Transverse colon (tissue), 4 donors: Measurements from ENCODE around the gene IFT80. TPM values are rescaled to one million over a fixed set of nuclear protein-coding genes. Genes with fewer than 3 reads are reported as not detected.

Experiments used
- DNase-seq: peaks from one replicate; pipeline ENCODE4 v3.0.0-alpha.2; 2019
- H3K27ac ChIP-seq, 4 donors: fragments of 200-600 bp; sonication (generic); 2 replicates each; pipeline ENCODE4 v1.5.1; 2016 to 2018; ENCODE audit warnings: inconsistent platforms in 4 of 4
- H3K27me3 ChIP-seq: fragments of 200-600 bp; sonication (generic); 2 replicates; pipeline ENCODE4 v1.5.1; 2017; ENCODE audit warnings: inconsistent platforms
- H3K36me3 ChIP-seq, 4 donors: fragments of 200-600 bp; sonication (generic); 2 replicates each; pipeline ENCODE4 v1.5.1; 2017 to 2019; ENCODE audit warnings: inconsistent platforms in 4 of 4
- H3K4me1 ChIP-seq, 4 donors: fragments of 200-600 bp; sonication (generic); 2 replicates each; pipeline ENCODE4 v1.5.1; 2017 to 2020; ENCODE audit warnings: inconsistent platforms in 4 of 4
- H3K4me3 ChIP-seq, 4 donors: fragments of 200-600 bp; sonication (generic); 1 replicate in 1 of 4; 2 replicates in 3 of 4; pipeline versions ENCODE4 v1.5.1 to v1.6.1; 2017 to 2019; ENCODE audit warnings: inconsistent platforms in 4 of 4
- H3K9me3 ChIP-seq, 2 donors: fragments of 200-600 bp; sonication (generic); 2 replicates each; pipeline ENCODE4 v1.5.1; 2017 to 2019; ENCODE audit warnings: inconsistent platforms in 2 of 2
- CTCF ChIP-seq, 5 experiments: fragments of 200-600 bp in 3 of 5; fragments of 450-650 bp in 2 of 5; sonication (generic) in 3 of 5; IDR thresholded peaks; 1 replicate in 2 of 5; 2 replicates in 3 of 5; pipeline ENCODE4 v1.5.1; 2016 to 2017; ENCODE audit warnings: antibody characterized with exemption in 5 of 5, inconsistent platforms in 3 of 5, mild to moderate bottlenecking in 2 of 5, moderate library complexity in 1 of 5
- EP300 ChIP-seq: sonication (generic); formaldehyde crosslinking; IDR thresholded peaks from one replicate; pipeline ENCODE4 v1.6.1; 2017; ENCODE audit warnings: antibody characterized with exemption, low read depth
- POLR2A ChIP-seq: fragments of 450-650 bp; IDR thresholded peaks from one replicate; pipeline ENCODE4 v1.6.1; 2016; ENCODE audit warnings: antibody characterized with exemption, mild to moderate bottlenecking, moderate library complexity
- POLR2AphosphoS5 ChIP-seq, 3 donors: sonication (generic); formaldehyde crosslinking; IDR thresholded peaks; one replicate each; pipeline ENCODE4 v1.6.1; 2016; ENCODE audit warnings: antibody characterized with exemption in 3 of 3
- WGBS, 2 donors: methylation state at CpG; one replicate each; pipeline ENCODE4 v1.1.5; 2018; ENCODE audit warnings: low coverage in 1 of 2; 5-methylcytosine and 5-hydroxymethylcytosine counted together
- in situ Hi-C, 4 donors: fragments of 200-750 bp; cut with MboI; loops; one replicate each; pipeline versions ENCODE4 v1.15.0 to v1.15.1; 2017; ENCODE audit warnings: low sequenced_read_pairs in 3 of 4, low pct_ligation_motif_present in 1 of 4, low pct_unique_long_range_greater_than_20kb in 1 of 4
- intact Hi-C: fragments of 100-400 bp; cut with DNase I; formaldehyde crosslinking; loops from one replicate; pipeline ENCODE4 v1.15.1; 2023; ENCODE audit warnings: low total_unique reads
- total RNA-seq, 4 donors: library from RNA; depleted of rRNA; stranded (reverse); fragments of >200 nt; gene quantifications; one replicate each; pipeline ENCODE4 v1.1.0, GENCODE V29; 2016

Gene IFT80
- total RNA-seq, 4 donors from 2014 or later, result 0.37 to 78.8 (median 19.7) TPM

- Histone ChIP-seq H3K27ac (no peak overlapping the region), H3K27me3 (no peaks in the 10 kb centered on the region), H3K9me3 (no peaks in the 10 kb centered on the region), H3K4me1 (peaks cover 0 to 9% (median 2%) of the 10 kb centered on the region in 4 donors), H3K4me3 (no peak overlapping the region), H3K36me3 (no peaks in the 10 kb centered on the region)
- intact Hi-C loops, result loop anchor here (2.0 kb wide), 1 partner anchor 52 kb away; no protein-coding TSS in a partner anchor
- WGBS, 2 donors, result 82 to 86% methylated on average over 6 to 7 of the region's 7 CpGs
- no peak for DNase-seq
- no peak for TF ChIP-seq POLR2AphosphoS5 (IDR thresholded peaks at IDR 0.05)
- TF ChIP-seq POLR2A, result no peak
- no peak for TF ChIP-seq EP300
- TF ChIP-seq CTCF (IDR thresholded peaks at IDR 0.05), result no peak
- in situ Hi-C loops, result no loop called here
Observed at GRCh38 chr3:160260587-160261270, 138.3 kb downstream of the IFT80 start.

GRCh38 chr3:160259589-160259988, 139.4 kb downstream of the IFT80 start:
- TF ChIP-seq POLR2A (no peak), CTCF (IDR thresholded peaks at IDR 0.05) (no peak), POLR2AphosphoS5 (IDR thresholded peaks at IDR 0.05) (no peak), EP300 (no peak)
- no peaks in the 10 kb centered on the region for H3K36me3 ChIP-seq
- H3K27ac ChIP-seq, result no peak overlapping the region
- in situ Hi-C loops (no loop called here), intact Hi-C loops (no loop called here)
- no peak for DNase-seq
- no peaks in the 10 kb centered on the region for H3K27me3 ChIP-seq
- H3K9me3 ChIP-seq, result no peaks in the 10 kb centered on the region
- WGBS, 2 donors, result 36 to 67% methylated on average over 1 of the region's 1 CpG
- H3K4me3 ChIP-seq, result no peak overlapping the region
- peaks cover 0 to 9% (median 2%) of the 10 kb centered on the region in 4 donors for H3K4me1 ChIP-seq

GRCh38 chr3:160257606-160258005, 141.4 kb downstream of the IFT80 start:
- Histone ChIP-seq H3K36me3 (no peaks in the 10 kb centered on the region), H3K4me3 (no peak overlapping the region), H3K27me3 (no peaks in the 10 kb centered on the region), H3K4me1 (peaks cover 0 to 9% (median 2%) of the 10 kb centered on the region in 4 donors), H3K9me3 (no peaks in the 10 kb centered on the region), H3K27ac (no peak overlapping the region)
- in situ Hi-C loops, result no loop called here
- intact Hi-C loops, result no loop called here
- WGBS, 2 donors, result 71 to 78% methylated on average over 2 of the region's 2 CpGs
- no peak for TF ChIP-seq POLR2A
- no peak for TF ChIP-seq POLR2AphosphoS5 (IDR thresholded peaks at IDR 0.05)
- TF ChIP-seq EP300, result no peak
- TF ChIP-seq CTCF (IDR thresholded peaks at IDR 0.05), result no peak
- no peak for DNase-seq

- Histone ChIP-seq H3K27ac (peak overlapping the region in 2 of 4 donors; percentile 2 to 19), H3K9me3 (no peaks in the 10 kb centered on the region), H3K4me3 (no peak overlapping the region), H3K27me3 (no peaks in the 10 kb centered on the region), H3K4me1 (no peaks in the 10 kb centered on the region), H3K36me3 (no peaks in the 10 kb centered on the region)
- in situ Hi-C loops, result no loop called here
- DNase-seq, result no peak
- no peak for TF ChIP-seq EP300
- TF ChIP-seq POLR2AphosphoS5 (IDR thresholded peaks at IDR 0.05), result peak in 1 of 3 donors; percentile 20
- TF ChIP-seq POLR2A, result no peak
- intact Hi-C loops, result loop anchor here (2.0 kb wide), 1 partner anchor 26 kb away; no protein-coding TSS in a partner anchor
Observed at GRCh38 chr3:160253298-160253697, 145.7 kb downstream of the IFT80 start.
